Measurements from ENCODE around the gene C15orf40.
"Not testable (repeated sequence)": the region's sequence is repeated elsewhere in the genome, so short reads cannot be mapped to it uniquely, and the experiment has no call there.

C15orf40 gene

GRCh38 chr15:82945326-82945725 is 66.1 kb downstream of the C15orf40 start:
- no peaks in the 10 kb centered on the region for H3K4me1 ChIP-seq (ENCODE audit: control insufficient read depth, insufficient read depth, low read length)
- peaks cover 7% of the 10 kb centered on the region for H3K27me3 ChIP-seq (ENCODE audit: control insufficient read depth, insufficient read depth, low read length)
- H3K4me3 ChIP-seq (ENCODE audit: low read depth, low read length) = no peak overlapping the region
- no peaks in the 10 kb centered on the region for H3K36me3 ChIP-seq (ENCODE audit: control insufficient read depth, insufficient read depth, low read length)
- H3K9me3 ChIP-seq (ENCODE audit: control insufficient read depth, insufficient read depth, low read length) = no peaks in the 10 kb centered on the region
- H3K9ac ChIP-seq (ENCODE audit: low read depth, low read length) = no peak overlapping the region

GRCh38 chr15:82944821-82945220 is 66.6 kb downstream of the C15orf40 start:
- peaks cover 2% of the 10 kb centered on the region for H3K27me3 ChIP-seq (ENCODE audit: control insufficient read depth, insufficient read depth, low read length)
- H3K9ac ChIP-seq (ENCODE audit: low read depth, low read length) = no peak overlapping the region
- H3K9me3 ChIP-seq (ENCODE audit: control insufficient read depth, insufficient read depth, low read length) = no peaks in the 10 kb centered on the region
- no peaks in the 10 kb centered on the region for H3K4me1 ChIP-seq (ENCODE audit: control insufficient read depth, insufficient read depth, low read length)
- H3K36me3 ChIP-seq (ENCODE audit: control insufficient read depth, insufficient read depth, low read length) = no peaks in the 10 kb centered on the region
- no peak overlapping the region for H3K4me3 ChIP-seq (ENCODE audit: low read depth, low read length)

GRCh38 chr15:82944056-82944455 is 67.4 kb downstream of the C15orf40 start:
- Histone ChIP-seq H3K9ac (ENCODE audit: low read depth, low read length) (no peak overlapping the region), H3K9me3 (ENCODE audit: control insufficient read depth, insufficient read depth, low read length) (no peaks in the 10 kb centered on the region), H3K27me3 (ENCODE audit: control insufficient read depth, insufficient read depth, low read length) (no peaks in the 10 kb centered on the region), H3K4me1 (ENCODE audit: control insufficient read depth, insufficient read depth, low read length) (no peaks in the 10 kb centered on the region), H3K36me3 (ENCODE audit: control insufficient read depth, insufficient read depth, low read length) (no peaks in the 10 kb centered on the region), H3K4me3 (ENCODE audit: low read depth, low read length) (no peak overlapping the region)

- H3K36me3 ChIP-seq (ENCODE audit: control insufficient read depth, insufficient read depth, low read length) = no peaks in the 10 kb centered on the region
- no peaks in the 10 kb centered on the region for H3K9me3 ChIP-seq (ENCODE audit: control insufficient read depth, insufficient read depth, low read length)
- H3K9ac ChIP-seq (ENCODE audit: low read depth, low read length) = no peak overlapping the region
- no peaks in the 10 kb centered on the region for H3K4me1 ChIP-seq (ENCODE audit: control insufficient read depth, insufficient read depth, low read length)
- no peak overlapping the region for H3K4me3 ChIP-seq (ENCODE audit: low read depth, low read length)
- no peaks in the 10 kb centered on the region for H3K27me3 ChIP-seq (ENCODE audit: control insufficient read depth, insufficient read depth, low read length)
Measured at GRCh38 chr15:82943176-82943575, 68.3 kb downstream of the C15orf40 start.

GRCh38 chr15:82942691-82943090 is 68.7 kb downstream of the C15orf40 start:
- Histone ChIP-seq H3K4me1 (ENCODE audit: control insufficient read depth, insufficient read depth, low read length) (no peaks in the 10 kb centered on the region), H3K9me3 (ENCODE audit: control insufficient read depth, insufficient read depth, low read length) (no peaks in the 10 kb centered on the region), H3K36me3 (ENCODE audit: control insufficient read depth, insufficient read depth, low read length) (no peaks in the 10 kb centered on the region), H3K9ac (ENCODE audit: low read depth, low read length) (no peak overlapping the region), H3K4me3 (ENCODE audit: low read depth, low read length) (no peak overlapping the region), H3K27me3 (ENCODE audit: control insufficient read depth, insufficient read depth, low read length) (no peaks in the 10 kb centered on the region)

- not testable (repeated sequence) for H3K36me3 ChIP-seq (ENCODE audit: control insufficient read depth, insufficient read depth, low read length); H3K4me3 ChIP-seq (ENCODE audit: low read depth, low read length); H3K4me1 ChIP-seq (ENCODE audit: control insufficient read depth, insufficient read depth, low read length); H3K9ac ChIP-seq (ENCODE audit: low read depth, low read length); H3K9me3 ChIP-seq (ENCODE audit: control insufficient read depth, insufficient read depth, low read length); H3K27me3 ChIP-seq (ENCODE audit: control insufficient read depth, insufficient read depth, low read length)
Measured at GRCh38 chr15:82939678-82940077, 71.8 kb downstream of the C15orf40 start.

Data from iPS-15b (cell line).